Activated CD4-positive, alpha-beta memory T cell treated with anti-CD3 and anti-CD28 coated beads for 36 hours (primary cell): ENCODE data around the gene CCT2. TPM values are rescaled to one million over a fixed set of nuclear protein-coding genes. Genes with fewer than 3 reads are reported as not detected.

ENCODE experiments used
- CTCF ChIA-PET: fragments of 350-600 bp; sonication (Branson Sonifier 250); formaldehyde crosslinking; loops from one replicate; lab custom pipeline; 2021; ENCODE audit warnings: antibody characterized with exemption, inconsistent platforms; lab: Charles Lee
- POLR2A ChIA-PET: fragments of 350-600 bp; sonication (Branson Sonifier 250); formaldehyde crosslinking; loops from one replicate; lab custom pipeline; 2021; ENCODE audit warnings: antibody characterized with exemption; lab: Charles Lee
- DNase-seq: peaks from one replicate; pipeline ENCODE4 v3.0.0-alpha.2; 2020
- H3K27ac Mint-ChIP-seq: one replicate; pipeline ENCODE4 v1.8.0; 2021; ENCODE audit warnings: mixed read lengths
- H3K27me3 Mint-ChIP-seq: one replicate; pipeline ENCODE4 v1.8.0; 2021; ENCODE audit warnings: mixed read lengths
- H3K36me3 Mint-ChIP-seq: one replicate; pipeline ENCODE4 v1.8.0; 2021; ENCODE audit warnings: mixed read lengths
- H3K4me1 Mint-ChIP-seq: one replicate; pipeline ENCODE4 v1.8.0; 2021; ENCODE audit warnings: low read depth, mixed read lengths
- H3K4me3 Mint-ChIP-seq: one replicate; pipeline ENCODE4 v1.8.0; 2021; ENCODE audit warnings: mild to moderate bottlenecking, mixed read lengths
- H3K9me3 Mint-ChIP-seq: one replicate; pipeline ENCODE4 v1.8.0; 2021; ENCODE audit warnings: mixed read lengths
- intact Hi-C: fragments of 100-400 bp; cut with micrococcal nuclease; formaldehyde crosslinking; loops from one replicate; pipeline ENCODE4 v1.15.1; 2023
- total RNA-seq, 2 experiments: library from RNA; stranded (reverse); gene quantifications; one replicate each; pipeline ENCODE4 v1.2.3, GENCODE V29; 2021

Gene CCT2
- total RNA-seq, 2 experiments from 2014 or later = 264 to 267 TPM

- no peaks in the 10 kb centered on the region for H3K4me1 Mint-ChIP-seq
- no peak overlapping the region for H3K4me3 Mint-ChIP-seq
- POLR2A ChIA-PET = no interaction called here
- H3K27me3 Mint-ChIP-seq = peaks cover 26% of the 10 kb centered on the region
- no peaks in the 10 kb centered on the region for H3K36me3 Mint-ChIP-seq
- no peak for DNase-seq
- H3K9me3 Mint-ChIP-seq = no peaks in the 10 kb centered on the region
- intact Hi-C loops = no loop called here
- no peak overlapping the region for H3K27ac Mint-ChIP-seq
- CTCF ChIA-PET = interaction anchor here (0.8 kb wide), 1 partner anchor 20 kb away, joined by 3 read pairs; no protein-coding TSS in a partner anchor
These were observed 33.8 kb downstream of the CCT2 start for GRCh38 chr12:69619050-69619449.

GRCh38 chr12:69620077-69620476 is 34.8 kb downstream of the CCT2 start:
- CTCF ChIA-PET = no interaction called here
- DNase-seq = no peak
- H3K9me3 Mint-ChIP-seq = no peaks in the 10 kb centered on the region
- H3K4me1 Mint-ChIP-seq = no peaks in the 10 kb centered on the region
- intact Hi-C loops = no loop called here
- POLR2A ChIA-PET = no interaction called here
- H3K4me3 Mint-ChIP-seq = no peak overlapping the region
- peaks cover 26% of the 10 kb centered on the region for H3K27me3 Mint-ChIP-seq
- no peaks in the 10 kb centered on the region for H3K36me3 Mint-ChIP-seq
- H3K27ac Mint-ChIP-seq = no peak overlapping the region

GRCh38 chr12:69620921-69621320 is 35.7 kb downstream of the CCT2 start:
- Mint-ChIP-seq H3K9me3 (no peaks in the 10 kb centered on the region), H3K36me3 (no peaks in the 10 kb centered on the region), H3K4me3 (no peak overlapping the region), H3K4me1 (no peaks in the 10 kb centered on the region), H3K27ac (no peak overlapping the region), H3K27me3 (peaks cover 20% of the 10 kb centered on the region)
- ChIA-PET POLR2A (no interaction called here), CTCF (no interaction called here)
- intact Hi-C loops = no loop called here
- no peak for DNase-seq

- Mint-ChIP-seq H3K4me1 (no peaks in the 10 kb centered on the region), H3K9me3 (no peaks in the 10 kb centered on the region), H3K27ac (no peak overlapping the region), H3K4me3 (no peak overlapping the region), H3K27me3 (peaks cover 20% of the 10 kb centered on the region), H3K36me3 (no peaks in the 10 kb centered on the region)
- intact Hi-C loops = no loop called here
- POLR2A ChIA-PET = no interaction called here
- DNase-seq = no peak
- CTCF ChIA-PET = no interaction called here
These were observed 36.3 kb downstream of the CCT2 start for GRCh38 chr12:69621551-69621950.

GRCh38 chr12:69623970-69624369 is 38.7 kb downstream of the CCT2 start:
- POLR2A ChIA-PET = no interaction called here
- intact Hi-C loops = no loop called here
- H3K27ac Mint-ChIP-seq = no peak overlapping the region
- no peaks in the 10 kb centered on the region for H3K36me3 Mint-ChIP-seq
- no peak overlapping the region for H3K4me3 Mint-ChIP-seq
- H3K27me3 Mint-ChIP-seq = peaks cover 12% of the 10 kb centered on the region
- no peaks in the 10 kb centered on the region for H3K9me3 Mint-ChIP-seq
- no peaks in the 10 kb centered on the region for H3K4me1 Mint-ChIP-seq
- CTCF ChIA-PET = interaction anchor here (1.2 kb wide), 1 partner anchor 15 kb away, joined by 6 read pairs; no protein-coding TSS in a partner anchor
- no peak for DNase-seq

- Mint-ChIP-seq H3K36me3 (no peaks in the 10 kb centered on the region), H3K27ac (no peak overlapping the region), H3K4me3 (no peak overlapping the region), H3K9me3 (no peaks in the 10 kb centered on the region), H3K27me3 (no peaks in the 10 kb centered on the region), H3K4me1 (peaks cover 3% of the 10 kb centered on the region)
- ChIA-PET CTCF (interaction anchor here (3.2 kb wide), 1 partner anchor 13 kb away, joined by 11 read pairs; no protein-coding TSS in a partner anchor), POLR2A (no interaction called here)
- DNase-seq = no peak
- intact Hi-C loops = no loop called here
These were observed 42.2 kb downstream of the CCT2 start for GRCh38 chr12:69627501-69627900.

- peaks cover 3% of the 10 kb centered on the region for H3K4me1 Mint-ChIP-seq
- CTCF ChIA-PET = interaction anchor here (0.6 to 1.5 kb wide), 2 partner anchors 10 to 37 kb away, joined by 3 read pairs; no protein-coding TSS in a partner anchor
- DNase-seq = no peak
- POLR2A ChIA-PET = no interaction called here
- no peak overlapping the region for H3K4me3 Mint-ChIP-seq
- H3K27ac Mint-ChIP-seq = no peak overlapping the region
- H3K36me3 Mint-ChIP-seq = no peaks in the 10 kb centered on the region
- no peaks in the 10 kb centered on the region for H3K9me3 Mint-ChIP-seq
- H3K27me3 Mint-ChIP-seq = no peaks in the 10 kb centered on the region
- intact Hi-C loops = no loop called here
These were observed 44.9 kb downstream of the CCT2 start for GRCh38 chr12:69630191-69630590.

GRCh38 chr12:69633061-69633460 is 47.8 kb downstream of the CCT2 start:
- intact Hi-C loops = no loop called here
- no peak overlapping the region for H3K27ac Mint-ChIP-seq
- H3K27me3 Mint-ChIP-seq = no peaks in the 10 kb centered on the region
- no peak overlapping the region for H3K4me3 Mint-ChIP-seq
- no peak for DNase-seq
- H3K4me1 Mint-ChIP-seq = peaks cover 3% of the 10 kb centered on the region
- no peaks in the 10 kb centered on the region for H3K36me3 Mint-ChIP-seq
- CTCF ChIA-PET = no interaction called here
- H3K9me3 Mint-ChIP-seq = no peaks in the 10 kb centered on the region
- POLR2A ChIA-PET = no interaction called here

- Mint-ChIP-seq H3K36me3 (no peaks in the 10 kb centered on the region), H3K27ac (no peak overlapping the region), H3K9me3 (no peaks in the 10 kb centered on the region), H3K4me3 (no peak overlapping the region), H3K4me1 (no peaks in the 10 kb centered on the region), H3K27me3 (no peaks in the 10 kb centered on the region)
- CTCF ChIA-PET = interaction anchor here (0.5 to 5.0 kb wide), 32 partner anchors 8 to 1316 kb away, joined by 3 to 48 read pairs (median 4); partner anchors contain the start of gene FRS2
- DNase-seq = peak; percentile 73
- intact Hi-C loops = loop anchor here (1.0 to 5.0 kb wide), 4 partner anchors 55 to 482 kb away; partner anchors contain the start of gene CCT2
- POLR2A ChIA-PET = no interaction called here
These were observed 54.2 kb downstream of the CCT2 start for GRCh38 chr12:69639400-69640016.

- no peak for DNase-seq
- ChIA-PET POLR2A (interaction anchor here (0.7 kb wide), 1 partner anchor 726 kb away, joined by 4 read pairs; no protein-coding TSS in a partner anchor), CTCF (interaction anchor here (3.7 to 5.0 kb wide), 2 partner anchors 284 to 350 kb away, joined by 12 to 48 read pairs; no protein-coding TSS in a partner anchor)
- no peak overlapping the region for H3K27ac Mint-ChIP-seq
- H3K36me3 Mint-ChIP-seq = no peaks in the 10 kb centered on the region
- intact Hi-C loops = no loop called here
- H3K4me3 Mint-ChIP-seq = no peak overlapping the region
- no peaks in the 10 kb centered on the region for H3K27me3 Mint-ChIP-seq
- no peaks in the 10 kb centered on the region for H3K4me1 Mint-ChIP-seq
- H3K9me3 Mint-ChIP-seq = no peaks in the 10 kb centered on the region
These were observed 56.3 kb downstream of the CCT2 start for GRCh38 chr12:69641546-69641945.

GRCh38 chr12:69642531-69642930 is 57.3 kb downstream of the CCT2 start:
- POLR2A ChIA-PET = no interaction called here
- Mint-ChIP-seq H3K4me3 (no peak overlapping the region), H3K9me3 (no peaks in the 10 kb centered on the region), H3K36me3 (no peaks in the 10 kb centered on the region), H3K27me3 (peaks cover 2% of the 10 kb centered on the region), H3K27ac (no peak overlapping the region), H3K4me1 (no peaks in the 10 kb centered on the region)
- intact Hi-C loops = no loop called here
- CTCF ChIA-PET = interaction anchor here (5.0 kb wide), 1 partner anchor 285 kb away, joined by 48 read pairs; no protein-coding TSS in a partner anchor
- DNase-seq = no peak

GRCh38 chr12:69644511-69644910 is 59.3 kb downstream of the CCT2 start:
- no peaks in the 10 kb centered on the region for H3K9me3 Mint-ChIP-seq
- H3K27me3 Mint-ChIP-seq = peaks cover 2% of the 10 kb centered on the region
- no peak for DNase-seq
- no peaks in the 10 kb centered on the region for H3K36me3 Mint-ChIP-seq
- H3K4me3 Mint-ChIP-seq = no peak overlapping the region
- no peaks in the 10 kb centered on the region for H3K4me1 Mint-ChIP-seq
- ChIA-PET CTCF (interaction anchor here (0.6 kb wide), 1 partner anchor 174 kb away, joined by 4 read pairs; the partner anchor contains the start of gene FRS2), POLR2A (no interaction called here)
- intact Hi-C loops = no loop called here
- H3K27ac Mint-ChIP-seq = no peak overlapping the region

GRCh38 chr12:69645031-69645430 is 59.8 kb downstream of the CCT2 start:
- DNase-seq = no peak
- no peaks in the 10 kb centered on the region for H3K4me1 Mint-ChIP-seq
- H3K27me3 Mint-ChIP-seq = peaks cover 2% of the 10 kb centered on the region
- ChIA-PET POLR2A (no interaction called here), CTCF (no interaction called here)
- H3K36me3 Mint-ChIP-seq = no peaks in the 10 kb centered on the region
- no peak overlapping the region for H3K27ac Mint-ChIP-seq
- intact Hi-C loops = no loop called here
- H3K4me3 Mint-ChIP-seq = no peak overlapping the region
- no peaks in the 10 kb centered on the region for H3K9me3 Mint-ChIP-seq
